Liver (tissue), 9 donors: Measurements from ENCODE around the gene NAT16. TPM values are rescaled to one million over a fixed set of nuclear protein-coding genes. Genes with fewer than 3 reads are reported as not detected.
A peak's percentile ranks its signal among the peaks of the same experiment; 100 is the strongest.

ENCODE experiments used
- DNase-seq: peaks from one replicate; pipeline ENCODE4 v3.0.0-alpha.2; 2017; ENCODE audit warnings: low spot score
- H3K27ac ChIP-seq, 2 donors: one replicate each; pipeline ENCODE4 v1.7.0; 2013; ENCODE audit warnings: inconsistent platforms in 2 of 2, low read length in 2 of 2, control low read depth in 1 of 2, low read depth in 1 of 2, mild to moderate bottlenecking in 1 of 2
- H3K27me3 ChIP-seq, 4 donors: one replicate each; pipeline versions ENCODE4 v1.6.1 to v1.7.0; 2013; ENCODE audit warnings: low read length in 3 of 4, inconsistent platforms in 1 of 4, mild to moderate bottlenecking in 1 of 4, moderate library complexity in 1 of 4; ENCODE audit not compliant: control insufficient read depth in 4 of 4, insufficient read depth in 4 of 4
- H3K36me3 ChIP-seq, 4 donors: one replicate each; pipeline versions ENCODE4 v1.6.1 to v1.7.0; 2013; ENCODE audit warnings: low read length in 3 of 4, mild to moderate bottlenecking in 3 of 4, low read depth in 1 of 4, moderate library complexity in 1 of 4; ENCODE audit not compliant: control insufficient read depth in 4 of 4, insufficient read depth in 3 of 4
- H3K4me1 ChIP-seq, 4 donors: one replicate each; pipeline versions ENCODE4 v1.6.1 to v1.7.0; 2013; ENCODE audit warnings: low read length in 3 of 4, mild to moderate bottlenecking in 3 of 4, moderate library complexity in 1 of 4; ENCODE audit not compliant: control insufficient read depth in 4 of 4, insufficient read depth in 4 of 4
- H3K4me3 ChIP-seq, 3 donors: one replicate each; pipeline versions ENCODE4 v1.6.1 to v1.7.0; 2013; ENCODE audit warnings: low read length in 3 of 3, control low read depth in 1 of 3, low read depth in 1 of 3, mild to moderate bottlenecking in 1 of 3
- H3K9ac ChIP-seq, 2 donors: one replicate each; pipeline ENCODE4 v1.7.0; 2013; ENCODE audit warnings: low read length in 2 of 2, mild to moderate bottlenecking in 2 of 2, moderate library complexity in 2 of 2, control low read depth in 1 of 2, low read depth in 1 of 2
- H3K9me3 ChIP-seq, 4 donors: one replicate each; pipeline versions ENCODE4 v1.6.1 to v1.7.0; 2013; ENCODE audit warnings: low read length in 3 of 4; ENCODE audit not compliant: control insufficient read depth in 4 of 4
- ATF3 ChIP-seq: IDR thresholded peaks from 2 replicates; pipeline ENCODE4 v1.6.1; 2016; ENCODE audit warnings: antibody characterized with exemption
- CTCF ChIP-seq: fragments of 150-350 bp; IDR thresholded peaks from 2 replicates; pipeline ENCODE4 v1.5.1; 2017; ENCODE audit warnings: improper control_type of control experiment, low read depth, low read length; ENCODE audit not compliant: missing input control
- EGR1 ChIP-seq, 2 donors: IDR thresholded peaks; 2 replicates each; pipeline ENCODE4 v1.6.1; 2016 to 2018; ENCODE audit warnings: antibody characterized with exemption in 2 of 2, low read depth in 2 of 2
- FOXA1 ChIP-seq: IDR thresholded peaks from 2 replicates; pipeline ENCODE4 v1.6.1; 2016; ENCODE audit warnings: antibody characterized with exemption
- FOXA2 ChIP-seq: IDR thresholded peaks from 2 replicates; pipeline ENCODE4 v1.6.1; 2016; ENCODE audit warnings: antibody characterized with exemption
- GABPA ChIP-seq, 2 donors: IDR thresholded peaks in 1 of 2; conservative IDR thresholded peaks in 1 of 2; 2 replicates each; pipeline ENCODE4 v1.6.1; 2016; ENCODE audit warnings: antibody characterized with exemption in 2 of 2, mild to moderate bottlenecking in 1 of 2, moderate library complexity in 1 of 2
- HNF4G ChIP-seq: IDR thresholded peaks from 2 replicates; pipeline ENCODE4 v1.6.1; 2016; ENCODE audit warnings: antibody characterized with exemption
- MAX ChIP-seq: IDR thresholded peaks from 2 replicates; pipeline ENCODE4 v1.6.1; 2016; ENCODE audit warnings: antibody characterized with exemption
- NR2F2 ChIP-seq: IDR thresholded peaks from 2 replicates; pipeline ENCODE4 v1.6.1; 2016; ENCODE audit warnings: antibody characterized with exemption
- RAD21 ChIP-seq, 2 donors: IDR thresholded peaks; 2 replicates each; pipeline ENCODE4 v1.6.1; 2016; ENCODE audit warnings: antibody characterized with exemption in 2 of 2, mild to moderate bottlenecking in 2 of 2
- REST ChIP-seq: IDR thresholded peaks from 2 replicates; pipeline ENCODE4 v1.6.1; 2016; ENCODE audit warnings: antibody characterized with exemption, mild to moderate bottlenecking
- RXRA ChIP-seq, 2 donors: IDR thresholded peaks; 2 replicates each; pipeline ENCODE4 v1.6.1; 2017 to 2018; ENCODE audit warnings: antibody characterized with exemption in 2 of 2, mild to moderate bottlenecking in 1 of 2
- SP1 ChIP-seq: IDR thresholded peaks from 2 replicates; pipeline ENCODE4 v1.6.1; 2018; ENCODE audit warnings: antibody characterized with exemption, mild to moderate bottlenecking
- TAF1 ChIP-seq: conservative IDR thresholded peaks from 2 replicates; pipeline ENCODE4 v1.6.1; 2016; ENCODE audit warnings: antibody characterized with exemption, mild to moderate bottlenecking
- YY1 ChIP-seq: IDR thresholded peaks from 2 replicates; pipeline ENCODE4 v1.6.1; 2016; ENCODE audit warnings: antibody characterized with exemption, mild to moderate bottlenecking
- ZBTB33 ChIP-seq: IDR thresholded peaks from 2 replicates; pipeline ENCODE4 v1.6.1; 2016; ENCODE audit warnings: antibody characterized with exemption
- WGBS: extraction: QIAGEN DNeasy Blood & Tissue Kit; methylation state at CpG from one replicate; pipeline ENCODE4 v1.1.7; 2013; 5-methylcytosine and 5-hydroxymethylcytosine counted together
- polyA plus RNA-seq, 2 donors: library from polyadenylated mRNA; stranded (reverse) in 1 of 2; unstranded in 1 of 2; fragments of 200-250 nt in 1 of 2; fragments of >200 nt in 1 of 2; fragmentation: Nextera tagmentation in 1 of 2; extraction: Ambion mirVana in 1 of 2; gene quantifications; one replicate each; pipeline versions ENCODE4 v1.2.1 to v1.2.3, GENCODE V29; 2013 to 2015
- total RNA-seq, 2 donors: library from RNA; depleted of rRNA; stranded (reverse); fragments of >200 nt; gene quantifications; one replicate each; pipeline ENCODE4 v1.2.3, GENCODE V29; 2014
- donor health status: healthy.
- donor health status: healthy.
- donor health status: healthy.
- donor health status: healthy.
- donor health status: healthy.

Gene NAT16
- total and polyA plus RNA-seq, 4 donors, result not detected

GRCh38 chr7:101128040-101128834 lies 51.9 kb downstream of the NAT16 start:
- H3K4me1 ChIP-seq, result peaks cover 17 to 44% (median 22%) of the 10 kb centered on the region in 4 donors
- H3K9me3 ChIP-seq, result no peaks in the 10 kb centered on the region
- peak overlapping the region; percentile 83 to 96 for H3K27ac ChIP-seq
- no peak for DNase-seq
- H3K4me3 ChIP-seq, result peak overlapping the region; percentile 45 to 50 (median 47)
- no peaks in the 10 kb centered on the region for H3K27me3 ChIP-seq
- peak overlapping the region in 1 of 2 donors; percentile 88 for H3K9ac ChIP-seq
- WGBS, result 87% methylated on average over 14 of the region's 14 CpGs
- H3K36me3 ChIP-seq, result peaks cover 0 to 19% (median 12%) of the 10 kb centered on the region in 4 donors
- no peak for TF ChIP-seq FOXA2
- no peak for TF ChIP-seq TAF1
- TF ChIP-seq FOXA1, result no peak
- no peak for TF ChIP-seq EGR1 (IDR thresholded peaks at IDR 0.05; ENCODE audit: low read depth in 2 of 2)
- TF ChIP-seq GABPA (IDR thresholded peaks at IDR 0.05 in 1 of 2, conservative IDR thresholded peaks at IDR 0.05 in 1 of 2), result no peak
- no peak for TF ChIP-seq RAD21 (IDR thresholded peaks at IDR 0.05)
- TF ChIP-seq MAX, result no peak
- TF ChIP-seq HNF4G, result no peak
- no peak for TF ChIP-seq YY1
- TF ChIP-seq NR2F2, result no peak
- TF ChIP-seq REST, result no peak
- no peak for TF ChIP-seq RXRA (IDR thresholded peaks at IDR 0.05)
- TF ChIP-seq ZBTB33, result no peak
- no peak for TF ChIP-seq SP1

GRCh38 chr7:101127460-101128039 lies 52.5 kb downstream of the NAT16 start:
- peak overlapping the region; percentile 83 to 96 for H3K27ac ChIP-seq
- no peaks in the 10 kb centered on the region for H3K9me3 ChIP-seq
- H3K9ac ChIP-seq, result peak overlapping the region in 1 of 2 donors; percentile 88
- DNase-seq, result no peak
- peaks cover 19 to 50% (median 28%) of the 10 kb centered on the region in 4 donors for H3K4me1 ChIP-seq
- peak overlapping the region; percentile 45 to 50 (median 47) for H3K4me3 ChIP-seq
- WGBS, result 81% methylated on average over 3 of the region's 3 CpGs
- H3K36me3 ChIP-seq, result peaks cover 0 to 17% (median 12%) of the 10 kb centered on the region in 4 donors
- TF ChIP-seq ATF3, result no peak
- no peak for TF ChIP-seq NR2F2
- TF ChIP-seq FOXA2, result no peak
- TF ChIP-seq GABPA (IDR thresholded peaks at IDR 0.05 in 1 of 2, conservative IDR thresholded peaks at IDR 0.05 in 1 of 2), result no peak
- TF ChIP-seq HNF4G, result no peak
- TF ChIP-seq EGR1 (IDR thresholded peaks at IDR 0.05; ENCODE audit: low read depth in 2 of 2), result no peak
- no peak for TF ChIP-seq REST
- TF ChIP-seq RAD21 (IDR thresholded peaks at IDR 0.05), result no peak
- TF ChIP-seq CTCF, result no peak
- TF ChIP-seq RXRA (IDR thresholded peaks at IDR 0.05), result no peak
- no peak for TF ChIP-seq FOXA1
- no peaks in the 10 kb centered on the region for H3K27me3 ChIP-seq
